GM19372 (cell line): ENCODE results near the gene NKX2-3.

Experiments used
- ATAC-seq: cut with Tn5 transposase; IDR thresholded peaks from one replicate; pipeline ENCODE4 v1.9.1; 2021; ENCODE audit warnings: mild to moderate bottlenecking, low read depth, moderate library complexity; ENCODE audit not compliant: unreplicated experiment

The NKX2-3 gene

DNA sequence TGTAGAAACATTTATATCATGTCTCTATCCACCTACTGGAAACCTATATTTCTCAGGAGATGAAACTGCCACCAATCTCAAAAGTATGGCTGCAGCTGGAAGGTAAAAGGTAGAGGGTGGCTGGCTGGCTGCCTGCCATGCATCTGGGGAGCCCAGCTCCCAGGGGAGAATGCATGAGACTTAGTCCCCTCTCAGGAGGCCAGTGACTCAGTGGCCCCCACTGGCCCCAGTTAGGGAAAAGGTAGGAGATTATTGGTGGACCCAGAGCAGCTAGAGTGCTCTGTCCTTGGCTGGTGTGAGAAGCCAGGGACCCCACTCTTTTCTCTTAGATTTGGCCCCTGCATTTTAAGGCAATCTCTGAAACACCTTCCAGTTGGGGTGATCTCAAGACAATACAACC lies 6.8 kb upstream of the NKX2-3 start:
- ATAC-seq: no peak

DNA sequence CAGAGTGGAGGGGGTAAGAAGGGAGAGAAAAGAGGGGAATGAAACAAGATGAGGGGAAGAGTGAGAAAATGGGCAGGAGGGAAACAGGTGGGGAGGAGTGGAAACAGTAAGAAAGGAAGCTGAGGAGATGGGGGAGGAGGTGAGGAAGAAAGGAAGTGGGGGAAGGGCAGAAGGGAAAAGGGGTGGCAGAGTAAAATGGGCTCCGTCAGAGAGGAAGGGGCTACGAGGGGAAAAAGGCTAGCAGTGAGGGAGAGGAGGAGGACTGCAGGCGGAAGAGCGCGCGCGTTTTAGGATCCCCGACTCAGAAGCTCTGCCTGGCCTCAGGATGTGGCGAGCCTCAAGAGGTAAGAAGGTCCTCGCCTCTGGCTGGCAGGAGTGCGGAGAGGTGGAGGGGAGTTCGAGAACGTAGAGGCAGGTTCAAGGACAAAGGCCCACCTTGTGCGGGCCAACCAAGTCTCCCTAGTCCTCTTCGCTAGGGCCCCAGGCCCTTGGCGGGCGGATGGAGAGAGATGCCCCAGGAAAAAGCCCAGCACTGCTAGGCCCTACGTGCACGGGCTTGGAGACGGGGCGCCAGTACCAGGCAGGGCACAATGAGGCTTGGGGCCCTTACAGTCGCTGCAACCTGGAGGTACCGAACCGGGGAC lies 5.8 kb upstream of the NKX2-3 start:
- ATAC-seq: no peak

DNA sequence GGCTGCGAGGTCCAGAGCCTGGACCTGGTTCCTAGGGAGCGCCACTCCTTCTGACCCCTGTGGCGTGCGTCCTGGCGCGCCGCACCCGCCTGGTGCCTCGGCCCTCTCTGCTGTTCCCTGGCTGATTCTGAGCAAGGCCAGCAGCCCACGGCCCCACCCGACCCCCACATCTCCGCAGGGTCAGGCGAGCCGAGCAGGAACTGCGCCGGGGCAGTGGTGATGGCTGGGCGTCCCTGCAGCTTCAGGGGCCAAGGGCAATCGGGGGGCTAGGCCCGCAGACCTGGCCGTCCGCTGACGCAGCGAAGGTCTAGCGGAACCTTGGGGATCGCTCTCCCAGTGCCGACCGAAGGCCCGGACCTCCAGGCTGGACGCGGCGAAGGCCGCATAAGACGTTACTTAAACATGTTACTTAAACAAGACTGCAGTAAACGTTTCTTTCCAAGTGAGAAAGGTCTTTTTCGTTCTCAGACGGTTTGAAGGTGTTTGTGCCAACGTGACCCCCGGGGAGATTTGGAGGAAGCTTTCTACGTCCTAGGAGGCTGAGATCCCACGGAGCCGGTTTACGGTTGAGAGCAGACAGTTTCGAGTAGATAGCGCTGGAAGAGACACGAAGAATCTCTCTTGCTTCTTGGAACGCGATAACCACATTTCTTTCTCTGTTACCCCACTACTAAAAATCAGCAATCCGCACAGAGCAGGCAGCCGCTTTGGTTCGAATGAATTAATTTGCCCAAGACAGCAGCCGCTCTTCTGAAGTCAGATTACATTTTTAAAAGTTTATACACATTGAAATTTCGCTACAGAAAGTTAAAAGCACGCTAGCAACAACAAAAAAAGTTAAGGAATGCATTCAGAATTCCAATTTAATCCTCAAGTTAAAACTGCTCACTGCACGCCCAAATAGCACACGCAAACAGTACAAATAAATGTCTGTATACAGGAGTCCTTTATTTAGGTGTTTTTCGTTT lies 4.9 kb upstream of the NKX2-3 start:
- ATAC-seq: no peak

DNA sequence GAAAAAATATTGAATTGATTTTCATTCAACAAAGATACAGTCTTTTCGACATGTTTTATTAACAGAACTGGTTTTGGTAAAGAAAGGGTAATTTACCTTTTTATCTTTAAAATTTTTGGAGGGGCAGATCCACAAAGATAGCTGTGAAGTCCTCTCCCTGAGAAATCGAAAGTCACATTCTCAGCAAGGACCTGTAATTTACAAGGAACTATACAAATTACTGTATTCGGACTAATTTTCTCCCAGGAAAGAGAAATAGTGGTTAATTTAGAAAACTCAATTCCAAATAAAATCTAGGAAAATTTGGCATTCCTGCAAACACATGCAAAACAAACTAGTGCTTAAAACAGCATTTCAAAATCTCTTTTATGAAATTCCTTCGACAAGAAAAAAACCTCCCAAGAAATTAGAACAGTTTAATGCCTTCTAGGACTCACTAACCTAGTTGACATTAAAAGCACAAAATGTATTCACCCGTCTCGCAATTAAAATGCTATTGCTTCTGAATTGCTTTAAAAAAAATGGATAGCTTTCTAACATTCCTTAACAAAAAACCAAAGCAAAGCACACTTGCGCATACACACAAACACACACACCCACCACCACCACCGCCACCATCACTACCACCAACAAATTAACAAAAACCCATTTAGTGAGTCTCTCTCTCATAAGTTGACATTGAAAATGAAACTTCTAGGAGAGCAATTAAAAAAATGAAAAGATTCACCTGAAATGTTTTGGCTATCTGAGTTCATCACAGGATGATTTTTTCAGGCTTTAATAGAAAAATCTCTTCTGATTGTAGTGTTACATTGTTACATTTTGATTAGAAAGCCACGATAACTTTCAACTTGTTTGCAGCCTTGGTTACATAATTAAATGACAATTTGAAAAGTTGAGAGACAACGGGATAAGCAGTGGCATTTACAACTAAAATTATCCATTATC lies 4.0 kb upstream of the NKX2-3 start:
- ATAC-seq: no peak

DNA sequence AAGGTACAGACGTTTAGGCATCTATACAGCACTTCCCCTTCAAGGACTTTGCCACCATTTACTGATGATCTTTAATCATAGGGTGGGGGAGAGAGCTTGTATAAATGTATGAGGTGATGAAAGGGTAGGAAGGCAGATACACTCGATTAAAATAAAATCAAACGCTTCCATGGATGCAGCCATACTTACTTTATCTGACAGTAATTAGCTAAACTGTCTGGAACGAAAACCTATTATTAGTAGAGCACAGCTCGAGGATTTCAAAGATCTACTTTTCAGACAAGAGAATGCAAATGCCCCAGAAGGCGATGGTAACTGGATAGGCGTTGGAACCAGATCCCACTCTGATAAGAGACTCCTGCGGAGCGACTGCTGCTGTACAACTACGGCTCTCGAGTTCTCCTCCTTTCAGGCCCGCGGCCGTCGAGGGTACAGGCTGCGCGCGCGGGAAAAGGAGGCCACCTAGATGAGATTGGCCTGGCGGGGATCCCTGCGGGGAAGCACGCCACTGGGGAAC lies 3.1 kb upstream of the NKX2-3 start:
- no peak for ATAC-seq

DNA sequence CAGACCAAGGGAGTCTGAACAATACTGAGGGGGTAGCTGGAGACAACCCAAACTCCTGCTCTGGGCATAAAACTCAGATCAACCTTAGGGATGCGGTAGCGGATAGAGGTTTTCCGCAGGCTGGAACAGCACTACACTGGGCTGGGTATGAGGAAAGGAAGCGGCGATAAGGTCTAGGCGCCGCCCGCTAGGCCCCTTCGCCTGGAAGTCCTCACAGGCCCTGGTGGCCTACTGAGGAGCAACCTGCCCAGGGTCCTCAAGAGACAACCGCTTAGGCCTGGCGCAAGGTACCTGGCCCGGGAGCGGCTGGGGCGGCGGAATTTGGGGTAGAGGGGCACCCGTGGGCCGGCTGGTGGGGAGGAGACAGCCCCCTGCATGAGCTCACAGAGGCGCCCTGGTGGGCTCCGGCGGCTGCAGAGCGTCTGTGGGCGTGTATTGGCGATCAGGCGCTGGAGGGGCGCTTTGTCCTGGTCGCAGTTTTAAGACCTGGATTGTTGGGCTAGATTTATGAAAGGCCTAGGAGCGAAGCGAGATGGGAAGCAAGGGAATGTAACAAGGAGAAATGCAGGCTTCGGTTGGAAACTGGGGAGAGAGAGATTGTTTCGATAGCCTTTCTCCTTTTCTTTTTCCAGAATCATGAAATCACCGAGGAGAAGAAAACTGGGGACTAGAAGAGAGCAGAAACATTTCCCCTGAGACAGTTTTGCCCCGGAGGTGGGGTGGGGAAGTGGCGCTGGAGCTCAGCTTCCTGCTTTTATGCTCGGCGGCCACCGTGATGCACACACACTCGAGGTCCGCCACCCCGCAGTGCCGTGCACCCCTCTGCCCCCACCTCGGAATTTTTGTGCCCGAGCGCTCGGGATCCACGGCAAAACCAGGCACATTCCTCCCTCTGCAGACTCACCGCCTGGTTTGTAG lies 2.4 kb upstream of the NKX2-3 start:
- ATAC-seq: no peak

DNA sequence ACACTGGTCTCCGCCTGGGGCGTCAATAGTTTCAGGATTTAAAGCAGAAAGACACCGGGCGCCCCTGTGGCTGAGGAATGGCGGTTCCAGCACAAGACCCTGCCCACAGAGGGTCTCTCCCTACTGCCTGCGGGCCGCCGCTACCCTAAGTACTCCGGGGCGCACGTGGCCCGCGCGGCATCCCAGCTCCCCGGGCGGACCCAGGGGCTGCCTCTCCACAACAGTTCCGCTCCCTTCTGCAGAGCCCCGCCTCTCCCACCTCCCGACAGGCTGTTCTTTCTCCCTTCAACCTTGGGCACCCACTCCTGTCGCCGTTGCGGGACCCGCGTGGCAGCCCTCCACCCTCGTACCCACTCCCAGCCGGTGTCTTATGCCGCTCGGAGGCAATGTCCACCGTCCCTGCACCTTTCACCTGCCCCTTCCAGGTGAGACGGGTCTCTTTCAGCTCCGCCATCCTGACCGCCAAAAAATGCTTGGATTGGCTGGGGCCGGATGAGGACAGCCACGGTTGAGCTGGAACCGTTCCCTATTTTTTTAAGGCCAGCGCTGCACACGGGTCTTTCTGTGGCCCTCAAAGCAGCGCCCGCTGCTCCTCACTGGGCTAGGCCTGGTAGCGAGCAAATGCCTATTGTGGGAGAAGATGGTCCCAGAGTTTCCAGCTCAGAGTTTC lies 1.6 kb upstream of the NKX2-3 start:
- no peak for ATAC-seq

DNA sequence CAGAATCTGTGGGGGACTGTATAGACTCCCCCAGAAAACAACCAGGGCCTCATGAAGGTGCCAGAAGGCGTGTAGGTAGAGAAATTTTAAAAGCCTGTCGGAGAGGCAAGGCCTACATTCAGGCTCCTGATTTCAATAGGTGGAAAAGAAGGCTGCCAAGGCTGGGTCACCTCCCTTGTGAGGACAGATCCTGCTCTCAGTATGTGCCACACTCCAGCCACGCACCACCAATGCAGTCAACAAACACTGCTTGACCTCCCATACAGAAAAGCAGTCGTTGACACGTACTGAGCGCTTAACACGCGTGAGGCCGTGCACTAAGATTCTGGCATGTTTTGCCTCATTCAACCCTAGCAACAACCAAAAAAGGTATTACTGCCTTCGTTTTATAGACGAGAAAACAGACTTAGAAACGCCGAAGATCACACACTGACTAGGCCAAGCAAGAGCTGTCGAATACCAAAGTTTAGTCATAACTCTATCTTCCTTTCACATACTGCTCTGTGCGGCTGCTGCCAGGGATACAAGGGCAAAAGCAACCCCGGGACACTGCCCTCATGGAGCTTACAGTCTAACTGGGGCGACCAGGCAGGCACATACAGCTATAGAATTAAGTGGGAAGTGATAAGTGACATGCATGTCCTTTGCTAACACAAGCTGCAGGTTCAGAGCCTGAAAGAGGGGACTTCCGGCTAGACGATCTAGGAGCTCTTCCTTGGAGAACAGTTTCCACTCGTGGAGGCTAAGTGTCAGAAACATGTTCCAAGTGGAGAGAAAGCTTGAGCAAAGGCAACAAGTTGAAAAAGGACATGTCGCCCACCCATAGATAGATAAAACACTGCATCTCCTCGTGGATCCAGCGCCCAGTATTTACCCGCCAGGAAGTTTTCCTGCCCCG lies 797 bp upstream of the NKX2-3 start:
- no peak for ATAC-seq

DNA sequence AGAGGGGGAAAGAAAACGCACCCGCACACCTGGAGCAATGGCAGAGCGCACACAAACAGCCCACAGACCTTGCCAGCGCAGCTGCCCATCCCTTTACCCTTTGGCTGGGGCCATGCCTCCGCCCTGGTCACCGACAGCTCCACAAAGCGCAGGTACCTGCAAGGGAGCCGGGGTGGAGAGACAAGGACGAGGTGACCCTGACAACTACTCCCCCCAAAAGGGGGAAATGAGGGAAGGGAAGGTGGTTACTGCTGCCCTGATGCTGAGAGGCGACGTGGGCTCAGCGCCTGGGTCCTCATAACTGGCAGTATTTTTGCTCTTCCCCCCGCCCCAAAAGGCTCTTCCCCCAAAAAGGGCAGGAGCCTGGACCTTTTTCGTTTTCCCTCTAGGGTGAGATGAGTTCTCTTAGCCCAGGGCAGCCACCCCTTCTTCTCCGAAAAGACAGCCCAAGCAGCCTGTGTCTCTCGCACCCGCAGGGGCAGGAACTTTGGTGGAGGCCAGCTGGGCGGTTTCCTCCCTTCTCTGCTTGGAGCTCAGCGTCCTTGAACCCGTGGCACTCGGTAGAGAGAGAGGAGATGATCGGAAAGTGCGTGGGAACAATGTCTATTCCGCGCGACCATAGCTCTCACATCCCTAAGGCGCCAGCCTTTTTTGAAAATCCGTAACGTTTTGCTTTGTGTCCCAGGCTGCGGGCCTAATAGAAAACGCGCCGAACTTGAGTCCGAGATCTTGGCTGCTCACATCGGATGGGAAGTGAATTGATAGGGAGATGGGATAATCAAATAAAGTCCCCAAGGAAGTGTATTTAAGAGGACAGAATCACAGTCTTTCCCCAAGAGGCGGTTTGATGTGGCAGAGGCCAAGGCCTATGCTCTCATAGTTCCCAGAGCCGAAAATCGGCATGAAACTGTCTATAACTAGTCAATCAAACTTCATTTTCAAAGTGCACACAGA lies 1.0 kb downstream of the NKX2-3 start:
- ATAC-seq: no peak

DNA sequence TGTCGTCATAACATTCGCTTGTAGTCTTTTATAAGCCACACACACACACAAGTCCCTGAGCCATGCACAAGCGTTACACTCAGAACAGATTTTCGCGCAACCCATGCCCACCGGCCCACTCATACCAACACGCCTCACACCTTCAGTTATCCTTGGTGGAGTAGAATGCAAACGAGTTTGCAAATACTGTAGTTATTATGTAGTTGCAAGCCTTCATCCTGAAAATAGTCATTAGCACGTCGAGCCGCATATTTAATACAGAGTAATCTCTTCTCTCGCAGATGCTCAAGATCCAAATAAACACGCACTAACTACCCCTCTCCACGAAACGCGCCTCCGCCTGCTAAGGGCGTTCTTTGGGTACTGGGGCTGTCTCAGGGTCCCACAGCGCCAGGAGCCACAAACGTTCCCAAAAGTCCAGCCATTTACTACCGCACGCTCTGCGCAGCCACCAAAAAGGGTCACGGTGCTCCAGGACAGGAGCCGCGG lies 1.8 kb downstream of the NKX2-3 start:
- ATAC-seq: no peak

DNA sequence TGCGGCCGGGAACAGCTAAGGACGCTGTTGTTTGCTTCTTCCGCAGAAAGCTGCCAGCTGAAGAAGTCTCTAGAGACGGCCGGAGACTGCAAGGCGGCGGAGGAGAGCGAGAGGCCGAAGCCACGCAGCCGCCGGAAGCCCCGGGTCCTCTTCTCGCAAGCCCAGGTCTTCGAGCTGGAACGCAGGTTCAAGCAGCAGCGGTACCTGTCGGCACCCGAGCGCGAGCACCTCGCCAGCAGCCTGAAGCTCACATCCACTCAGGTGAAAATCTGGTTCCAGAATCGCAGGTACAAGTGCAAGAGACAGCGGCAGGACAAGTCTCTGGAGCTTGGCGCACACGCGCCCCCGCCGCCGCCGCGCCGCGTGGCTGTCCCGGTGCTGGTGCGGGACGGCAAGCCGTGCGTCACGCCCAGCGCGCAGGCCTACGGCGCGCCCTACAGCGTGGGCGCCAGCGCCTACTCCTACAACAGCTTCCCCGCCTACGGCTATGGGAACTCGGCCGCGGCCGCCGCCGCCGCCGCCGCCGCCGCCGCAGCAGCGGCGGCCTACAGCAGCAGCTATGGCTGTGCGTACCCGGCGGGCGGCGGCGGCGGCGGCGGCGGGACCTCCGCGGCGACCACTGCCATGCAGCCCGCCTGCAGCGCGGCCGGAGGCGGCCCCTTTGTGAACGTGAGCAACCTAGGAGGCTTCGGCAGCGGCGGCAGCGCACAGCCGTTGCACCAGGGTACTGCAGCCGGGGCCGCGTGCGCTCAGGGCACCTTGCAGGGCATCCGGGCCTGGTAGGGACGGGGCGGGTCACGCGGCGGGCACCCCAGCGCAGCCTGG lies 2.4 kb downstream of the NKX2-3 start:
- ATAC-seq: no peak

DNA sequence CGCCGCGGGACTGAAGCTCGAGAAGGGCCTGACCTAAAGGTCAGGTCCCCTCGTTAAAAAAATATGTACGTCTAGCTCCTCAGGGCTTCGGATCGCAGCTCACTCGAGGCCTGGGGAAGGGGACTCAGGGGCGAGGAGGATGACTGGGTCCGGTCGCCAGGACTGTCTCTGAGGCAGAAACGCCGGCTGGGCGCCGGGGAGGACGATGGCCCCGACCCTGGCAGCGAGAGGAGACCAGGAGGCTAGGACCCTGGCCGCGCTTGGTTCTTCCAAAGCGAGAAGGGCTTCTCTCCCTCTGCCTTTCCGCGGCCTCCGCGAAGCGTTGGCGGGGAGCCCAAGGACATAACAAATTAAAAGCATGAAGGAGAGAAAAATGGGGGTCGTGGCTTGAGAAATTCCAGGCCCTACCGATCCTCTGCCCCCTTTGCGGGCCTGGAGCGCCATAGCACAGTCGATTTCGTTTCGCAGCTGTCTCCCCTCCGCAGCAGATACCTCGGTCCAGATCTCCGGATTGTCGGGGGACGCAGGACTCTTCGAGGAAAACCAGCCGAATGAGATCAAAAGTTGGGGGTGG lies 3.1 kb downstream of the NKX2-3 start:
- no peak for ATAC-seq

DNA sequence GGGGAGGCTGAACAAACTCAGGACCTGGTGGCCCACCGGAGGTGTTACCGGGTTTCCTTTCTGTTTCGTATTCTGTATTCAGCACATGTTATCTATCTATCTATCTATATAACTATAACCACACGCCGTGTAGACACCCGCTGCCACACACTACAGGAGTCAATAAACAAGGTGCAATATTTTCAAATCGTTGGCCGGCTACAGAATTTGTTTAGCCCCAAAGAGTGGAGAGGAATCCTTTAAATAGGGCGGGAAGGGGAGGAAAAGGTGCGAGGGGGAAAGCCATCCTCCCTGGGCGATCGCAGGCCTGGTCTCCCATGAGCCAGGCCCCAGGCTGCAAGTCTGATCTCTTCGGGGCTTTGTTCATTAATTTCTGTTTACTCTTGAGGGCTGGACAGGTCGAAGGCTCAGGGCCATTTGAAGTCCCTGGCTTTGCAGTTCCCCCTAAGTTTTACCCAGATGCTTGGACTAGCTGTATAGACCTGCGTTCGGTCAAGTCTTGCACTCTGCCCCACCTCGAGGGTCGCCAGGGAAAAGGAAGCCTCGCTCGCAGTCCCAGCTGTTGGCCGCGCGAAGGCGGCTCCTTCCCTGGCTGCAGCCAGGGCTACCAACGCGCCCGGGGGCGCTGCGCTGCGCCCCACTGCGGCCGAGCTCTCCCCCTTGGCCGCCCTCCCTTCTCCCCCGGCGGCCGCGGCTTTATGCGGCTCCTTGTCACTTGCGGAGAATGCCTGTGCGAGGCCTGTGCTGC lies 3.8 kb downstream of the NKX2-3 start:
- no peak for ATAC-seq

DNA sequence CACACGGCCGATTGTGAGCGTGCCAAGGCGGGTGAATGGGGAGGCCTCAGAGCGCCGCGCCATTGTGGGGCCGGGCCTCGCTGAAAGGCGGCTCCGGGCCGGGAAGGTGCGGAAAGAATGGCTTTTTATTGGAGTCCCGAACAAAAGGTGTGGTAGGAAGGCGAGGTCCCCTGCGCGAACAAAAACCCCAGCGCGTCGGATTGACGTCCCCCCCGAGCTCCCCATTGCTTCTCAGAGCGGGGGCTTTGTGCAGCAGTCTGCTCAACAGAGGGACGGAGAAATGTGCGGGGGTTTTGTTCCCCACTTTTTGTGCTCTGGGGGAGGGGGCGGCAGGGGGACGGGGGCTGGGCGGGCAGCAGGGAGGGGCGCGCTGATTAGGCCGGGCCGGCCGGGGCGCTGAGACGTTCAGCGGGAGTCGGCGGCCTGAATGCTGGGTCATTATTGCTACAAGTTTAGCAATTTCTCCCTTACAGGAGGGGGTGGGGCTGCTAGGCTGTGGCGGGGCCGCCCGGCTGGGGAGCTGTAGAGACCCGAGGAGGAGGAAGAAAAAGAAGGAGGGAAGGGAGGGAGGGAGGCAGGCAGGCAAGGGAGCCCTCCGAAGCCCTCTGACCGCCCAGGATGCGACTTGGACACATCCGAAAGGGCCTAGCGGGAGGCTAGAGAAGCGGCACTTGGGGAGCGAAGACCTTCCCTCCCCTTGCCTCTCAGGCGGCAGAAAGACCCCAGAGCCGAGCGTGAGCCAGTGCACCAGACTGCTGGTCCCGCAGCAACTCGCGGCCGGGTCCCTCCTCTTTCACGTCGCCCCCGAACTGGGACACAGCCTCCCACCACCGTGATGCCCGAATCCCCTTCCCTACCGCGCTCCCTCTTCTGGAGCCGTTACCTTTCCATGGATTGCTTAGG lies 4.6 kb downstream of the NKX2-3 start:
- ATAC-seq: no peak
